NCI-H1105 treated with DMSO at 0.1 percent for 48 hours (cell line): ENCODE measurements around the gene AP1B1.

Source experiments
- DNase-seq: peaks from one replicate; lab custom pipeline; 2025; lab: John Stamatoyannopoulos, UW

AP1B1 gene

DNA sequence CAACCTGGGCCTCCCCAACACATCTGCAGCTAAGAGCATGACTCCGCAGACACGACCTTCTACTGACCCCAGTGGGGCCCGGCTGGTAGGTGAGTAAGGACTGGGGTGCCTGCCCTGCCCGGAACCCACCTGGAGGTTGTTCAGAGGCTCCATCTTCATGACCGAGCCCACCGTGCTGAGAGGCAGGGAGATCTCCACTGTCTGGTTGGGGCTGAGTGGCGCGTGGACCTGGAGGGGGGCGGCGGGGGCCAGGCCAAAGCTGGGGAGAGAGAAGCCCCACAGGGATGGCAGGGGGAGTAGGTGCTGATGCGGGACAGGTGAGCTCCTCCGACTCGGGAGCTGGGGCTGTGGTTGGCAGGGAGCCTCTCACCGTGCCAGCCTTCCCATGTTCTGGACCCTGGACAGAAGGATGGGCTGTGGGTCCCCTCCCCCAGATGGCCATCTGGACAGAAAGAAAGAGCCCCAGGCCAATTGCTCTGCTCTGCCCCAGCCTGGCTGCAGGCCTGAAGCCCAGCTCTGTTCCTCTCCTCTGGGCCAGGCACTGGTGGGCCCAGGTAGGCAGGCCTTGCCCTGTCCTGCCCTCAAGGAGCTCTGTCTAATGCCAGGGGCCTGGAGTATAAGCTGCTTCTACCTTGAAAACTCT lies 56.6 kb downstream of the AP1B1 start:
- DNase-seq = no peak

DNA sequence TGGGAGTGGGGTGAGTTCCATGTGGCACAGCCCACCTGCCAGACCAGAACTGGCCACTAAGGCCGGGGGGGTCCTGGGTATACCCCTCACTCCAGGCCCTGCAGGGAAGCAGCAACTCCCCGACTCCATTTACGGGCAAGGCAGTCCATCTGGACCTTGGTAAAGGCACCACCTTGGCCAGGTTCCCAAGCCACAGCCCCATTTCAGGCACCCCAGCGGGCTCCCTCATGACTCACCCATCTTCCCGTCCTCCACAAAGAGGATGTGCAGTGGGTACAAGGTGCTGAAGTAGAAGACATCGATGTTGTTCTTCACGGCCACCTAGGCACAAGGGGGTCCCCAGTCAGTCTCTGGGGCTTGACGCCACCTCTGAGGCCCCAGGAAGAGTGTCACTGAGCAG lies 57.2 kb downstream of the AP1B1 start:
- no peak for DNase-seq

DNA sequence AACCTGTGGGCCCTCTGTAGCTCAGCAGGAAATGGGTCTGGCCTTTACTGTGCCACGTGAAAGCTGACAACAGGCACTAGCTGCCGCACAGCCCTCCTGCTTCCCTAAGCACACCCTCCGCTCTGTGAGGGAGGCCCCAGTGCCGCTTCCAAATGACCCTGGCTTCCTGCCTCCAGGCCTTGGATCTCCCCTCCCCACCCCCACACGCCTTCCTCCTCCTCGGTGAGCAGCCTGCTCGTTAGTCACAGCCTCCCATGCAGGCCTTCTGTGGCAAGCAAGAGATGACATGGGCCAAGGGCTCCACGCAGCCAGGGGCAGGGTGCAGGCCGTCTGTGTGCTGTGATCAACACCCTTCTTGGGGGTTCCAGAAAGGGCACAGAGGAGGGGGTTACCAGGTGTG lies 57.6 kb downstream of the AP1B1 start:
- no peak for DNase-seq

DNA sequence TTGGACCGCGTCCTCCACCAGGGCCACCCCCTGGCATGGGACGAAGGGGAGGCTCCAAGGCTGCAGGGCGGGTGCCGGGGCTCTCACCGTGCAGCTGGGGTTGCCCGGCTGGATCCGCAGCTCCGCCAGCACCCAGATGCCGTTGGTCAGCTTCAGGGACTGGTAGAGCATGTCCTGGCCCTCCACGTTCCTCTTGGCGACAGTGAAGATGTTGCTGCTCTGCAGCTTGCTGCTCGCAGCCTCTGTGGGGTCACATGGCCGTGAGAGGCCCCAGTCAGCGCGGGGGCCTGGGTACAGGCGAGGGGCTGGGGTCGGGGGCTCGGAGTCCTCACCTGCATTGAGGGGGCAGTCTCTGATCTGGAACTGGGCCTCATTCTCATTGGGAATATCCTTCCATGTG lies 58.1 kb downstream of the AP1B1 start:
- DNase-seq = no peak

DNA sequence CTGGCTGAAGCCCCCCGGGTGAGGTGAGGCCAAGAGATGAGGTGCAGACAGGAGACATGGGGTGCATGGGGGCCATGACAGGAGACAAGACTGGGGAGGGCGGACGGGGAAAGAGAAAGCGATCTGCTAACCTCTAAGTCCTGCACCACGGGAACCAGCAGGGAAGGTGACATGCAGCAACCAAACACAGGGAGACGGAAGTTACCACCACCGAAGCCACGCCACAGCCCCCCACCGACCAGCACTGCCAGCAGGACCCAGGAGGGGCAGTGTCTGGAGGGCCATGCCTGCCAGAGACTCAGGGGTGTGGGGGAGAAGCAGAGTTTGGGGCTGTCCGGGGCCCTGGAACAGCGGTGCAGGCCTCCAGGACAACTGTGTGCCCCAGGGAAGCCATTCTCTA lies 58.8 kb downstream of the AP1B1 start:
- no peak for DNase-seq

DNA sequence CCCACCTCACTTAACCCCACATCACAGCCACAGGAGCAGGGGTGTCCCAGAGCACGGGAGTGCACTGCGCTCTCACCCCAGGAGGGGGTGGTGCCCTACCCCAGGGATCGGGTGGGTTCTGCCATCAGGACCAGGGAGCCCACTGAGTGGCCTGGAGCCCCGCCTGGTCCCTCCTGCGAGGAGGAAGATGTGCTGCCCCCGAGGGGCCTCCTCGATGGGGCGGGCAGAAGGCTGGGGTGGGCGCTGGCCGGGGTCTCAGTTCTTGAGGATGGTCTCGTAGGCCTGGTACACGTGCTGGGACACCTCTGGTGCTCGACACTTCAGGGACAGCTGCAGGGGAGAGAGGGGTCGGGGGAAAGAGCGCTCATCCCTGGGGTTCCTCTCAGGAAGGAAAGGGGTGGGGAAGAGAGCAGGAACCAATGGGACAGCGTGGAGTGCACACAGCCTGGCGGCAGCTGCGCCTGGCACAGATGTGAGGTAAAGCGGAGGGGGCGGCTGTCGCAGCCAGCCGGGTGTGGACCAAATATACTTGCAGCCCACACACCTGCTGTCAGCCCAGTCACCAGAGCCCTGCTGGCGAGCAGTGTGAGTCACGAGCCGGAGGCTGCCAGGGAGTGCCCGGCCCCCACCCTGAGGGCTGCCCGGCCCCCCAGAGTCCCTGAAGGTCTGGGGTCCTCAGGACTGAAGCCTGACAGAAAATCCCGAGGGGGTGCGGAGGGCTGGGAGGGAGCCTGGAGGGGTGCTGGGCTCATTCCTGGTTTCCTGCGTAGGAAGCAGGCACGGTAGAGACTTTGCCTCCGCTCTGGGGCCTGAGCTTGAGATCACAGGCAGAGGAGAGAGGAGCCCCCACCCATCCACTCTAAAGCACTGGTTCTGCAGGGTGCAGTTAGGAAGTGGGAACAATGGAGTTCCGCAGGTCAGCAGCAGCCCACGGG lies 59.5 kb downstream of the AP1B1 start:
- no peak for DNase-seq

DNA sequence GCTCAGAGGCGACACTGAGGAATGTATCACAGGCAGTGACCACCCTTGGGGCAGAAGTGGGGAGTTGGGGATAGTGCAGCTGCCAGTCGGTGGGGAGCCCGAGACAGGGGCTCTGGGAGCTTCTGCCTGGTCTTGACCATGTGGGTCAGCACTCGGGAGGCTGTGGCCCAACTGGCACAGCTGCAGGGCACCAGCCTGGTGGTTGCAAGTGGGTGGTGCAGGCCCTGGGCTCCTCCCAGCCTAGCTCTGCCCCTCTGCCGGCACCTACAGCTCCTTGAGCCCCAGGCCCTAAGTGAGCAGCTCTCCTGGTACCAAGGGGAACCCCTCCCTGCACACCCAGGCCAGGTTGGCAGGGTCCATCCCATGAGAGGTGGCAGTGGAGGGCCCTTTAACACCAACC lies 60.3 kb downstream of the AP1B1 start:
- no peak for DNase-seq

DNA sequence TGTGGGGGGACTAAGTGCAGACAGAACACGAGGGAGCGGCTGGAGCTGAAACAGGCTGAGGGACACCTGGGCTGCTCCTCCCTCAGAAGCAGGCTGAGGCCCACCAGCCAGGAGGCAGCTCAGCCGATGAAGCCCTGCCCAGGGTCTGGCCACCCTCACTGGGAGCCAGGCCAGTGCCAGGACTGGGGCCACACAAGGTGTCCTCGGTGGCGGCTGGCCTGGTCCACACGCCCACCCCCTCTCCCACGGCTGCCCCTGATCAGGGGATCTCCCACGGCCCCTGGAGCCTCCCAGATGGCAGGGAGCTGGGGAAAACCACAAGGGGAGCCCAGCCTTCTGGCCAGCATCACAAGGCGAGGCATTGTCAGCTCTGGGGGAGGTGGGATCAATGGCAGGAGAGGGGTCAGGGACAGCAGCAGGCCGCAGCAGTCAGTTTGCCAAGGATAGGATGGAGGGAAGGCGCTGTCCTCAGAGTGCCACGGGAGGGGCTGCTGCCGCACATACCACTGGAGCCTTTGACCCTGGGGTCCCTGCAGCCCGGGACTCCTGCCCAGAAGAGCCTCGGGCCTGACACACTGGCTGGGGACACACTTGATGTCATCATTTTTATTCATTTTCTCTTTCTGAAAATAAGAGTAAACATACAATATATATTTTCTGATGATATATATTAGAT lies 61.1 kb downstream of the AP1B1 start:
- no peak for DNase-seq

DNA sequence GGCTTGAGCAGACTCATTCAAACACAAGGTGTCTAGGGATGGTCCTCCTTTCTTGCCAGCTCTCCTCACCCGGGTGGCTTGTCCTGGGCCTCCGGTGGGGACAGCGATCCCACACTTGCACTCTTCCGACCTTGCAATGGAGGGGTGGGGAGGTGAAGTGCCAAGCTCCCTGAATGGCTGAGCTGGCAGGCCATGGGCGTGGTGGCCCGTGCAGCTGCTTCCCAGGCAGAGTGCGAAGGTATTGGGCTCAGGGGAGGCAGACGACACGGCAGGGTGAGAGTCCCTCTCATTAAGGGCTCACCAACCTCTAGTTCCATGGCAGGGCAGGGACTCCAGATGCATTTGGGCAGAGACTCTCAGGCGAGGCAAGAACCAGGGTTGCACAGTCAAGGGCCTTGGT lies 61.9 kb downstream of the AP1B1 start:
- DNase-seq = no peak

DNA sequence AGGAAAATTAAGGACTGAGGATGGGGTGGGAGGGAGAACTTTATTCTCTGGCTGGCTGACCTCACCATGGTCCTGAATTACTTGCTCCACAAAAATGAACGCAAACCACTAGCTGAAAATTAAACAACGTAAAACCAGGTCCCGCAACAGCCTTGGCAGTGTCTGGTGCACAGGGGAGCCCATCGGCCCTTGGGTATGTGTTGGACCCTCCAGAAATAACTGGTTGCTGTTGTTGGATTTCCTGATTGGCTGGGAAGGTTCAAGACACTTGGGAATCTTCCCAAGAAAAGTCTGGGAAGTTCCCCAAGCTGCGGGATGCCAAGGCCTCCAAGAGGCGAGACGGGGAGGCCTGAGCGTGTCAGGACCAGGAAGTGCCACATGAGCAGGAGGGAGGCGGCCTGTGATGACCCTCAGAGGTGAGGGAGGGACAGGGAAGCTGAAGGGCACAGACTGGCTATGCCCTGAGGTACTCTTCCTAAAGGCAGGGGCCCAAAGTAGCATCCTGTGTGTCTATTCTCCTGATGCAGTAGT lies 62.5 kb downstream of the AP1B1 start:
- DNase-seq = no peak

DNA sequence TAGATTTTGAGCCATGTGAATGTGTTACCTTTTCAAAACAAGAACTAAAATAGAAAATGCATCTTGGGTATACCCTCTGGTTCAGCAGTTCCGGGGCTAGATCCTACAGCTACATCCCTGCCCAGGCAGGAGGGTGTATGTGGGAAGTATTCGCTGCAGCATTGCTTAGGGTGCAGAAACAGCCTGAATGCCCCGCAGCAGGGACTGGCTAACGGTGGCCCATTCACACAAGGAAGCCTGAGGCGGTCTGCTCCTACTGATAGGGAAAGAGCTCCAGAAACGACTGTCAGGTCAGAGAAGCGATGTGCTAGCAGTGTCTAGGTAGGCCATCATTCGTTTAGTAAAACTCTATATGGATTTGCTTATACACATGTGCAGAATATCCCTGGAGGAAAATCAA lies 63.0 kb downstream of the AP1B1 start:
- DNase-seq = no peak

DNA sequence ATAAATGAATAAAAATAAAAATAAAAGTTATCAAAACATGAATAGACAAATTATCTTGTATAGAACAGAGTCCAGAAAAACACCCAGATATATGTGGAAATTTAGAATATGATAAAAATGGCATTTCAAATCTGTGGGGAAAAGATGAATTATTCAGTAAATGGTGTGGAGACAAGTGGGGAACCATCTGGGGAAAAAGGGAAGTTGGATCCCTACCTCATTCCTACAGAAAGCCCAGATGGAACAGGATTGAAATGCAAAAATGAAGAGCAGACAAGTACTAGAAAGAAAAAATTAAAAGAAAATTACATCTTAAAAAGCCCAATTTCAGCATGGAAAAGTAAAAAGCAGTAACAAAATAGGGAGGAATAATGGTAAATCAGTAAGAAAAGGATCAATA lies 64.7 kb downstream of the AP1B1 start:
- no peak for DNase-seq

DNA sequence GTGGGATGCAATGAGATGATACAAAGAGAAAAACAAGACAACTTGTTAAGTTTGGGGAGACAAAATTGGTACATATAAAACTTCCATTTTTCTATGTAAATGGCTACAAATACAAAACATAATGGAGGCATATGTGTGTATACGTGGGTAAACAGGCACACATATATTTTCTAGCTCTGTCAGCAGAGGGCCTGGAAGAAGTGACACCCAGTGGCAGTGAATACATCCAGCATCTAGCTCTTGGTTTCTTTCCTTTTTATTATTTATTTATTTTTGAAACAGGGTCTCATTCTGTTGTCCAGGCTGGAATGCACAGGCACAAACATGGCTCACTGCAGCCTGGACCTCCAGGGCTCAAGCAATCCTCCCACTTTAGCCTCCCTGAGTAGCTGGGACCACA lies 67.8 kb downstream of the AP1B1 start:
- DNase-seq = no peak

DNA sequence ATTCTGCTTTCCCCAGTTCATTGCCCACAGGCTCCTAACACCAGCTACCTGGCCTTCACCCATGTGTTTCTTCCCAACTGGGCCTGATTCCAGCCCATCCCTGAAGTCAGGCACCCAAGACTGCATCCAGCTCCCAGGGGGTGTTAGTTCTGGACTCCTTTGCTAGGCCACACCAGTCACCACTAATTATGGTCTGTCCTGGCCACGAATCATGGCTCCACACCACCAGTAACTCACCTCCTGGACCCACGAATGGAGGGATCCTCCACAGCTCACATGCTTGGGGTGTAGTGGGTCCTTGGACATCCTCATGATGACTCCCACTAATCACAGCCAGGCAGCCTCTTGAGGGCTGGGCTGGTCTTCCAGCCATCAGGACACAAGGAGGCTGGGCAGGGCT lies 69.3 kb downstream of the AP1B1 start:
- DNase-seq = no peak

DNA sequence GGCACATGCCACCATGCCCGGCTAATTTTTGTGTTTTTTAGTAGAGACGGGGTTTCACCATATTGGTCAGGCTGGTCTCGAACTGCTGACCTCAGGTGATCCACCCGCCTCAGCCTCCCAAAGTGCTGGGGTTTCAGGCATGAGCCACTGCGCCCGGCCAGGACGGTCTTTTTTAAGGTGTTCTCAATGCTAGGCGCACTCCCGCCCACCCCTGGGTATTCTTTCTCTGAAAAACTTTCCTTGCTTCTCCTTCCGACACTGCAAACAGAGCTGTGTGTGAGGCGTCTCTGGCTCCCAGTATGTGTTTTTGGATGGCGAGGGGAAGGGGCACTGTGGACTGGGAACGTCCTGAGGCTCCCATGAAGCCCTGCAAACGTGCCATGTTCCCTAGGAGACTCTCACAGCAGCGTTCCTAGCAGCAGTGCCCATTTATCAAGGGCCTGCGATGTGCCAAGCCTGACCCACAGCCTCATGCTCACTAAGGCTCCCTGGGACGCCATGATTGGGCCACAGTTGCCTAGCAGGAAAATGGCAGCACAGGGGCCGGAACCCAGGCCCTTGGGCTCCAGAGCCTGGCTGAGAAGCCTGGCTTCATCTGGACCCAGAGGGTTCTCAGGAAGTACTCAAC lies 70.4 kb downstream of the AP1B1 start:
- no peak for DNase-seq

DNA sequence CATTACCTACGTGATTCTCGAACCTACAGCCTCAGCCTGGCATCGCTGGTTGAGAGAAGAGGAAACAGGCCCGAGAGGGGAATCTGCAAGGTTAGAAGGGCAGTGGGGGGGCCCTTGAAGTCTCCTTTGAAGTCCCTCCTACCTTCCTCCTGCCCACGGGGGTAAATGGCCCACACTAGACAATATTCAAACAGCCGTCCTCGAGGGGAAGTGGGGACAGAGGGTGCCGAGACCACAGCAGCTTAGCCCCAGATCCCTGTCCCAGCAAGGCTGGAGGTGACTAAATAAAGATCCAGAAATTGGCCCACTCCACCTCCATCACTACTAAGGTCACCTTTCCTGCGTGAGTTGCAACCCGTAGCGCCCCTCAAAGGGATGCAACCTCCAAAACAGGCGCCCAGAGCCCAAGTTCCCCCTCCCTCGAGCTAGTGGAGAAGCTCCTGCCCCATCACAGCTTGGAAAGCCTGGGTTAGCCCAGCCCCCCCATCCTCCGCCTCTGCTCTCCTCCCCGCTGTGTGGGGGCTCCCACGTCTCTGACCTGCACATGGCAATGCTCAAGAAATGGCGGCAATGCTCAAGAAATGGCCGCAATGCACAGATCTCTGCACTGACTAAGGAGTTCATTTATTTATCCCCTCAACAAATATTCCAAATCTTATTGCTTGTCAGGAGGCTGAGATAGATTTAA lies 72.1 kb downstream of the AP1B1 start:
- no peak for DNase-seq

DNA sequence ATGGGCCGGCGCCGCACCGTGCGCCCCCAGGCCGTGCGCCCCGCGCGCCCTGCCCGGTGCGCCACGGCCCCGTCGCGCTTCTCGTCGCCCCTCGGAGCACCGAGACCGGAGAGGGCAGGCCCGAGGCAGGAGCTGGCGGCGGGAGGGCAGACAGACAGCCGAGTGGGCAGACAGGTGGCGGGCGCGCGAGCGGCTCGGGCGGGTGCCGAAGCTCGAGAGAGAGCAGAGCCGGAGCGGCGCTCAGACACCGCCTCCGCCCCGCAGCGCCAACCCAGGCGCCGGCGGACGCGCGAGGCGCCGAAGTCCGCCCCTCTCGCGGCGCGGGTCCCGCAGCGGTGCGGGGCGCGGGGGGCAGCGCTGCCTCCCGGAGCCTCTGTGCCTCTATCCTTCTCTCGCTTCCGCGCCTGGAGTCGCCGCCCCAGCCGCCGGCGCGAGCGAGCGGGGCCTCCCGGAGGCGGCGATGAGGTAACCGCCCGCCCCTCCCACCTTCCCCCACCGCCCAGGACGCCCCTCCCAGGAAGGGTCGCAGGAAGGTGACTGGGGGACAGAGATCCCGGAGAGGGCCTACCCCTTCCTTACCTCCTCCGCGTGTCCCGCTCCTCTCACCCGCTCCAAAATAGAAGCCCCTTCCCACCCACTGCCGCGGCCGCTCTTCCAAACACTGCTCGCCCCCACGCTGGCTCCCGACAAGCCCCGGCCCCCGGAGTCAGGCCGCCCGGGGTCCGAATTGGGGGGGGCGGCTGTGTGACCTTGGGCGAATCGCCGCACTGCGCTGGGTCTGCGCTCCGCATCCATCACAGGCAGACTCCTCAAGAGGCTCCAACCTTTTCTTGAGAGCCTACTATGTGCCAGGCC lies 72.9 kb downstream of the AP1B1 start, which contains the start of gene RASL10A:
RASL10A (minus strand) TSS at position 412 of the 855 bp plus-strand sequence. CDS start 451 bp downstream, outside the sequence.
- peak; percentile 5 for DNase-seq

DNA sequence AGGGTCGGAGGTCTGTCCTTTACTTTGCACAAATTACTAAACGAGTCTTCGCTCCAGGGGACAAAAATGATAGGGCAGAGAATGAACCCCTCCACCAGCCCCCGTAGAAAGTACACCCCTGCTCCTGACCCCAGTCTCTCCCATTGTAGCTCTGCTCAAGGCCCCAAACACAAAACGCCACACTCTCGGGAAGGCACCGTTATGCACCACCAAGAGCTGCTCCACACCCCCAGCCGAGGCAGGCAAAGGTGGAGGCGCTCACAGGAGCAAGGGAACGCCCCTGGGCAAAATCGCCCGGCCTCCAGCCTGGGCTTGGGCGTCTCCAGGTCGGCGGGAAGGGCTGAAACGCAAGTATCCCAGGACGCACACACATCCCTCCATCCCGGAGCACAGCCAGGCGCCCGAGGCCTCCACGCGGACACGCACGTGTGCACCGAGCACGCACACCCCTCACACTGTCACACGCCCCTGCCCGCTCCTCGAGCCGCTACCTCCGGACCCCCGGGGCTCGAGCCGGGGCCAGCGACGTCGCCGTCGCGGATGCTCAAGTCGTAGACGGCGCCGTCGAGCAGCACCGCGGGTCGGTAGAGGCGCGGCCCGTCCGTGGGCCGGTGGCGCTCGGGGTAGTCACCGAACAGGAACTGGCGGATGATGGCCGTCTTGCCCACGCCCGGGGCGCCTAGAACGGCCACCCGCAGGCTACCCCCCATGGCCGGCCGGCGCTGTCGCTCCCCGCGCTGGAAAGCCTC lies 73.7 kb downstream of the AP1B1 start:
- no peak for DNase-seq

DNA sequence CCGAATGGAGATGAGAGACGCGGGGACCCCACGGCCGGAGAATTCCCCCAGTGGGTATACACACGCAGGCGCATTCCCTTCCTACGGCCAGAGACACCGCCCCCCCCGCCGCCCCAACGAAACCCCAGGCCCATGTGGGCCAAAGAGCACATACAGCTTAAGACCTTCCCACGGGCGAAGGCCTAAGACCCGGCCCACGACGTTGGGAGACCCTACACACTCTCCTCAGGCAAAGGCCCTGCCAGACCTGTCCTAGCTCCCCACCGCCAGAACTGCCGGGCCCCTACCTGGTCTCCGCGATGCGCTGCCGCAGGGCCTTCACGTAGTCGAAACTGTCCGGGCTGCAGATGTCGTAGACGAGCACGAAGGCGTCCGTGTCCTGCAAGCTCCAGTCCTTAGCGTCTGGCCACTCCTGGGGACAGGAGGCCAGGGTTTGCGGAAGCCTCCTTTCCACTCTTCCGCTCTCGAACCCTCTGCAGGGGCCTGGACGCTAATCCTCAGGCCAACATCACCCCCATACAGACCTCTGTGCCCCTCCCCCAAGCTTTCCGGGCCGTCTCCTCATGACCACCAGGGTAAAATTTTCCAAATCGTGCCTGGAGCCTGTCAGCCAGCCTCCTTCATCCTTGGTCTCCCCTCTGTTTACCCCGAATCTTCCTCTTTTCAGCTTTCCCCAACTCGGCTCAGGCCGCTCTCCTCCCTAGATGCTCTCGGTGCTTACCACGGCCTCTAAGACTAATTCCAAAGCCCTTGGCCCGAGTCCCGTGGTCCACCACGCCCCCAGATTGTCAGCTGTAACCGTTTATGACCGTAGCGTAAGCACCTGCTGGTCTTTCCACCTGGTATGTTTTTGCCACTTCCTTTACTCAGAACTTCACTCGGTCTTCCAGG lies 74.5 kb downstream of the AP1B1 start:
- peak; percentile 17 for DNase-seq
